H7 (cell line): Measurements from ENCODE around the gene PALMD. TPM values are rescaled to one million over a fixed set of nuclear protein-coding genes. Genes with fewer than 3 reads are reported as not detected.

Source experiments
- DNase-seq: peaks from one replicate; pipeline ENCODE4 v3.0.0; 2012
- H3K27me3 ChIP-seq: 2 replicates; pipeline ENCODE4 v1.6.0; 2011; ENCODE audit warnings: mild to moderate bottlenecking, low read length; ENCODE audit not compliant: control insufficient read depth, insufficient read depth
- H3K36me3 ChIP-seq: replicated peaks from 2 replicates; pipeline ENCODE4 v1.5.1; 2011; ENCODE audit warnings: low read length; ENCODE audit not compliant: control insufficient read depth, insufficient read depth
- H3K4me3 ChIP-seq: 2 replicates; pipeline ENCODE4 v1.5.1; 2011; ENCODE audit warnings: low read depth, mild to moderate bottlenecking, control low read depth, low read length, moderate library complexity; ENCODE audit not compliant: insufficient read depth
- total RNA-seq: library from RNA; depleted of rRNA; stranded (reverse); fragments of >200 nt; shearing (Covaris generic); gene quantifications from 2 replicates; pipeline ENCODE4 v1.2.3, GENCODE V29; 2014

Gene PALMD
- total RNA-seq, 1 experiment from 2014 or later = not detected

GRCh38 chr1:99677416-99677815 is 31.5 kb downstream of the PALMD start:
- no peaks in the 10 kb centered on the region for H3K27me3 ChIP-seq
- DNase-seq = no peak
- H3K36me3 ChIP-seq = no peaks in the 10 kb centered on the region
- no peak overlapping the region for H3K4me3 ChIP-seq

- no peaks in the 10 kb centered on the region for H3K27me3 ChIP-seq
- no peak overlapping the region for H3K4me3 ChIP-seq
- no peak for DNase-seq
- H3K36me3 ChIP-seq = no peaks in the 10 kb centered on the region
Observed at GRCh38 chr1:99680270-99680669, 34.4 kb downstream of the PALMD start.

- no peaks in the 10 kb centered on the region for H3K27me3 ChIP-seq
- H3K36me3 ChIP-seq = no peaks in the 10 kb centered on the region
- no peak overlapping the region for H3K4me3 ChIP-seq
- DNase-seq = no peak
Observed at GRCh38 chr1:99681583-99681982, 35.7 kb downstream of the PALMD start.

- Histone ChIP-seq H3K36me3 (no peaks in the 10 kb centered on the region), H3K27me3 (no peaks in the 10 kb centered on the region), H3K4me3 (no peak overlapping the region)
- no peak for DNase-seq
Observed at GRCh38 chr1:99682291-99682751, 36.4 kb downstream of the PALMD start.

GRCh38 chr1:99685516-99686180 is 39.7 kb downstream of the PALMD start:
- no peak overlapping the region for H3K4me3 ChIP-seq
- no peaks in the 10 kb centered on the region for H3K27me3 ChIP-seq
- H3K36me3 ChIP-seq = no peaks in the 10 kb centered on the region
- peak; percentile 12 for DNase-seq

GRCh38 chr1:99691175-99691574 is 45.3 kb downstream of the PALMD start:
- no peak for DNase-seq
- no peaks in the 10 kb centered on the region for H3K36me3 ChIP-seq
- H3K4me3 ChIP-seq = no peak overlapping the region
- H3K27me3 ChIP-seq = no peaks in the 10 kb centered on the region

GRCh38 chr1:99696616-99697015 is 50.7 kb downstream of the PALMD start:
- no peak overlapping the region for H3K4me3 ChIP-seq
- no peaks in the 10 kb centered on the region for H3K36me3 ChIP-seq
- no peak for DNase-seq
- no peaks in the 10 kb centered on the region for H3K27me3 ChIP-seq

GRCh38 chr1:99697580-99697979 is 51.7 kb downstream of the PALMD start:
- H3K36me3 ChIP-seq = no peaks in the 10 kb centered on the region
- H3K4me3 ChIP-seq = no peak overlapping the region
- no peak for DNase-seq
- H3K27me3 ChIP-seq = no peaks in the 10 kb centered on the region

- no peak for DNase-seq
- Histone ChIP-seq H3K36me3 (no peaks in the 10 kb centered on the region), H3K27me3 (no peaks in the 10 kb centered on the region), H3K4me3 (no peak overlapping the region)
Observed at GRCh38 chr1:99700020-99700419, 54.1 kb downstream of the PALMD start.

- DNase-seq = no peak
- no peaks in the 10 kb centered on the region for H3K27me3 ChIP-seq
Observed at GRCh38 chr1:99702221-99702620, 56.3 kb downstream of the PALMD start.

GRCh38 chr1:99704356-99704816 is 58.5 kb downstream of the PALMD start:
- no peaks in the 10 kb centered on the region for H3K36me3 ChIP-seq
- no peaks in the 10 kb centered on the region for H3K27me3 ChIP-seq
- no peak for DNase-seq
- H3K4me3 ChIP-seq = peak overlapping the region; percentile 21; the same call in 1 of the 2 replicates

More at GRCh38 chr1:99702221-99702620, 56.3 kb downstream of the PALMD start:
- Histone ChIP-seq H3K4me3 (no peak overlapping the region), H3K36me3 (no peaks in the 10 kb centered on the region)

GRCh38 chr1:99705385-99705784 is 59.5 kb downstream of the PALMD start:
- no peaks in the 10 kb centered on the region for H3K27me3 ChIP-seq
- no peak for DNase-seq
- no peak overlapping the region for H3K4me3 ChIP-seq
- no peaks in the 10 kb centered on the region for H3K36me3 ChIP-seq

- Histone ChIP-seq H3K27me3 (no peaks in the 10 kb centered on the region), H3K36me3 (no peaks in the 10 kb centered on the region), H3K4me3 (no peak overlapping the region)
- DNase-seq = peak; percentile 52
Observed at GRCh38 chr1:99707535-99708142, 61.7 kb downstream of the PALMD start.

- no peak for DNase-seq
- Histone ChIP-seq H3K4me3 (no peak overlapping the region), H3K36me3 (no peaks in the 10 kb centered on the region), H3K27me3 (no peaks in the 10 kb centered on the region)
Observed at GRCh38 chr1:99710994-99711393, 65.1 kb downstream of the PALMD start.

- H3K4me3 ChIP-seq = no peak overlapping the region
- DNase-seq = no peak
- H3K27me3 ChIP-seq = no peaks in the 10 kb centered on the region
- no peaks in the 10 kb centered on the region for H3K36me3 ChIP-seq
Observed at GRCh38 chr1:99713006-99713405, 67.1 kb downstream of the PALMD start.
